DOHH2 (cell line): ENCODE data around the gene FFAR1.

ENCODE experiments used
- CTCF ChIP-seq: fragments of 200-600 bp; sonication (generic); IDR thresholded peaks from one replicate; pipeline ENCODE4 v1.5.1; 2014; ENCODE audit warnings: antibody characterized with exemption, mild to moderate bottlenecking, low read depth, low read length; ENCODE audit not compliant: poor library complexity, severe bottlenecking
- EZH2phosphoT487 ChIP-seq: fragments of 200-600 bp; sonication (generic); IDR thresholded peaks from 2 replicates; pipeline ENCODE4 v1.6.1; 2017; ENCODE audit warnings: borderline replicate concordance, mild to moderate bottlenecking, antibody characterized with exemption, low read length, moderate library complexity, mixed read lengths

GRCh38 chr19:35310811-35311465, 36.8 kb upstream of the FFAR1 start:
- TF ChIP-seq CTCF, result no peak
- TF ChIP-seq EZH2phosphoT487, result no peak
